Testis (tissue), 3 donors: ENCODE measurements around the gene SLC4A4. TPM values are rescaled to one million over a fixed set of nuclear protein-coding genes. Genes with fewer than 3 reads are reported as not detected.

Source experiments
- DNase-seq: peaks from one replicate; pipeline ENCODE4 v3.0.0-alpha.2; 2019
- H3K27ac ChIP-seq, 2 donors: fragments of 200-600 bp; sonication (generic); one replicate each; pipeline ENCODE4 v1.5.1; 2019
- H3K27me3 ChIP-seq: fragments of 200-600 bp; sonication (generic); one replicate; pipeline ENCODE4 v1.5.1; 2019
- H3K36me3 ChIP-seq: fragments of 200-600 bp; sonication (generic); one replicate; pipeline ENCODE4 v1.5.1; 2017; ENCODE audit warnings: low read depth; ENCODE audit errors: missing control alignments
- H3K4me1 ChIP-seq: fragments of 200-600 bp; sonication (generic); one replicate; pipeline ENCODE4 v1.5.1; 2019
- H3K4me3 ChIP-seq, 2 donors: fragments of 200-600 bp; sonication (generic); one replicate each; pipeline ENCODE4 v1.5.1; 2017 to 2019
- H3K9me3 ChIP-seq: fragments of 200-600 bp; sonication (generic); one replicate; pipeline ENCODE4 v1.5.1; 2017
- CTCF ChIP-seq, 3 experiments: fragments of 450-650 bp in 2 of 3; fragments of 200-600 bp in 1 of 3; sonication (generic) in 1 of 3; IDR thresholded peaks; one replicate each; pipeline ENCODE4 v1.5.1; 2016 to 2019; ENCODE audit warnings: antibody characterized with exemption in 3 of 3, mild to moderate bottlenecking in 2 of 3, moderate library complexity in 1 of 3
- POLR2A ChIP-seq: fragments of 450-650 bp; IDR thresholded peaks from one replicate; pipeline ENCODE4 v1.6.1; 2017; ENCODE audit warnings: antibody characterized with exemption, mild to moderate bottlenecking, moderate library complexity
- WGBS, 2 donors: methylation state at CpG; one replicate each; pipeline ENCODE4 v1.1.5; 2018; 5-methylcytosine and 5-hydroxymethylcytosine counted together
- intact Hi-C: fragments of 100-400 bp; cut with DNase I; formaldehyde crosslinking; loops from one replicate; pipeline ENCODE4 v1.15.1; 2023; ENCODE audit warnings: low total_unique reads
- polyA plus RNA-seq: library from polyadenylated mRNA; stranded (reverse); fragments of 350-450 nt; fragmentation: Illumina TruSeq; extraction: RNeasy Lipid Tissue Mini Kit (QIAGEN cat#74804); gene quantifications from one replicate; pipeline ENCODE4 v1.2.3, GENCODE V29; 2014; ENCODE audit warnings: low read depth, low replicate concordance; ENCODE audit not compliant: insufficient read depth
- total RNA-seq, 2 donors: library from RNA; depleted of rRNA; stranded (reverse); fragments of >200 nt; gene quantifications; one replicate each; pipeline ENCODE4 v1.2.3, GENCODE V29; 2016

Gene SLC4A4
- total and polyA plus RNA-seq, 3 donors from 2014 or later: 1.7 to 2.9 (median 2.2) TPM

- no peaks in the 10 kb centered on the region for H3K36me3 ChIP-seq
- H3K27ac ChIP-seq: no peak overlapping the region
- TF ChIP-seq CTCF (IDR thresholded peaks at IDR 0.05): no peak
- no peak for TF ChIP-seq POLR2A
- DNase-seq: no peak
- H3K27me3 ChIP-seq: no peaks in the 10 kb centered on the region
- no peaks in the 10 kb centered on the region for H3K4me1 ChIP-seq
- H3K9me3 ChIP-seq: no peaks in the 10 kb centered on the region
- H3K4me3 ChIP-seq: no peak overlapping the region
- intact Hi-C loops: no loop called here
Measured at GRCh38 chr4:71333960-71334359, 4.9 kb upstream of the SLC4A4 start.

DNA sequence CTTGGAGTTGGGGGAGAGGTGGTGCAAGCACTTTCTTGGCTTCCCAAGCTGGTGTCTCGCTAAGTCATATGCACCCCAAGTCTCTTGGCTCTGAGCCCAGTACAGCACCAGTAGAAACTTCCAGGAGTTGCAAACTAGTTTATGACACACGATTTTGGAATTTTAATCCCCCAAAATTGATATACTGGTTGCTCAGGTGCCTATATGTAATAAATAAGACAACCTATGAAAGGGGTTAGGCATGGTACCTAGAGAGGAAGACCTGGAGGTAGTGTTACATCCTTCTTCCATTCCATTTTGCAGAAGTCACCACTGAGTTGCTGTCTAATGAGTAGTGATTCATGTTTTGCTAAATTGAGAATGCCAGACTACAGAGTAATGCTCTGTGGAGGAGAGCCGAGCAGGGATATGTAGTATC, 4.3 kb upstream of the SLC4A4 start:
- TF ChIP-seq CTCF (IDR thresholded peaks at IDR 0.05) (no peak), POLR2A (no peak)
- no peaks in the 10 kb centered on the region for H3K27me3 ChIP-seq
- H3K9me3 ChIP-seq: no peaks in the 10 kb centered on the region
- DNase-seq: no peak
- no peaks in the 10 kb centered on the region for H3K4me1 ChIP-seq
- WGBS, 2 donors: 75 to 91% methylated on average over 2 to 3 of the region's 3 CpGs
- H3K4me3 ChIP-seq: no peak overlapping the region
- H3K27ac ChIP-seq: no peak overlapping the region
- intact Hi-C loops: no loop called here
- H3K36me3 ChIP-seq: no peaks in the 10 kb centered on the region

GRCh38 chr4:71343670-71344466, 5.0 kb downstream of the SLC4A4 start:
- Histone ChIP-seq H3K9me3 (no peaks in the 10 kb centered on the region), H3K27me3 (no peaks in the 10 kb centered on the region), H3K4me3 (no peak overlapping the region), H3K4me1 (no peaks in the 10 kb centered on the region), H3K27ac (no peak overlapping the region), H3K36me3 (no peaks in the 10 kb centered on the region)
- 89 to 95% methylated on average over 2 of the region's 2 CpGs for WGBS, 2 donors
- no peak for DNase-seq
- TF ChIP-seq CTCF (IDR thresholded peaks at IDR 0.05): no peak
- no peak for TF ChIP-seq POLR2A
- intact Hi-C loops: no loop called here

DNA sequence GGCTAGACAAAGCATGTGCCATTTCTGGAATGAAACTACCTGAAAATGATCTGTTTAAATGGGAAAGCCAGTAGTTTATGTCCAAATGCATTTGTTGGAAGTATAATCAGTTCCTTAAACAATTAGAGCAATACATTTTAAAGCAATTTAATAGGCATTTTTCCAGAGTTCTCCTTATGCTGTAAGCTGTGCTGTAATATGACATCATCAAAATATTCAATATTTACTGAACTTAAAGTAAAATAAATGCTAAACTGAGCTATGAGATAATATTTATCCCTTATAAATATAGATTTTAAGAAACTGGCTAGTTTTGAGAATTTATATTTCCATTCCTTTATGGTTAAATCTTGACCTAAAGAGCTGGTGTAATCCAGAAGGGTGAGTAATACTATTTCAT, 7.9 kb downstream of the SLC4A4 start:
- intact Hi-C loops: no loop called here
- H3K27me3 ChIP-seq: no peaks in the 10 kb centered on the region
- no peak overlapping the region for H3K27ac ChIP-seq
- H3K36me3 ChIP-seq: no peaks in the 10 kb centered on the region
- no peak for DNase-seq
- H3K4me1 ChIP-seq: no peaks in the 10 kb centered on the region
- H3K4me3 ChIP-seq: no peak overlapping the region
- H3K9me3 ChIP-seq: no peaks in the 10 kb centered on the region
- no peak for TF ChIP-seq CTCF (IDR thresholded peaks at IDR 0.05)
- no peak for TF ChIP-seq POLR2A

GRCh38 chr4:71348586-71348985, 9.8 kb downstream of the SLC4A4 start:
- no peaks in the 10 kb centered on the region for H3K36me3 ChIP-seq
- intact Hi-C loops: no loop called here
- 64 to 69% methylated on average over 3 of the region's 3 CpGs for WGBS, 2 donors

More at GRCh38 chr4:71348586-71348985, 9.8 kb downstream of the SLC4A4 start:
- Histone ChIP-seq H3K9me3 (no peaks in the 10 kb centered on the region), H3K27me3 (no peaks in the 10 kb centered on the region), H3K4me3 (no peak overlapping the region), H3K4me1 (no peaks in the 10 kb centered on the region), H3K27ac (no peak overlapping the region)
- TF ChIP-seq POLR2A (no peak), CTCF (IDR thresholded peaks at IDR 0.05) (no peak)
- DNase-seq: no peak
